ENCODE results near the gene NRARP.

Gene NRARP

GRCh38 chr9:137272241-137273094 is 29.6 kb downstream of the NRARP start:
- H3K9ac ChIP-seq (ENCODE audit: low read length) = no peak overlapping the region
- no peak overlapping the region; the same call in 1 of the 2 replicates for H3K27ac ChIP-seq (ENCODE audit: low read depth, low read length)
- H3K9me3 ChIP-seq (ENCODE audit: control insufficient read depth, insufficient read depth, low read depth, low read length) = no peaks in the 10 kb centered on the region
- peaks cover 48% of the 10 kb centered on the region for H3K36me3 ChIP-seq (ENCODE audit: control insufficient read depth, insufficient read depth, low read length)
- H3K4me3 ChIP-seq (ENCODE audit: low read depth, low read length) = no peak overlapping the region
- H3K27me3 ChIP-seq (ENCODE audit: control insufficient read depth, insufficient read depth, low read length) = no peaks in the 10 kb centered on the region
- H3K4me1 ChIP-seq (ENCODE audit: control insufficient read depth, insufficient read depth, low read length) = peaks cover 29% of the 10 kb centered on the region

GRCh38 chr9:137271696-137272076 is 30.4 kb downstream of the NRARP start:
- H3K9me3 ChIP-seq (ENCODE audit: control insufficient read depth, insufficient read depth, low read depth, low read length) = no peaks in the 10 kb centered on the region
- no peaks in the 10 kb centered on the region for H3K27me3 ChIP-seq (ENCODE audit: control insufficient read depth, insufficient read depth, low read length)
- H3K27ac ChIP-seq (ENCODE audit: low read depth, low read length) = no peak overlapping the region
- H3K36me3 ChIP-seq (ENCODE audit: control insufficient read depth, insufficient read depth, low read length) = peaks cover 55% of the 10 kb centered on the region
- no peak overlapping the region for H3K4me3 ChIP-seq (ENCODE audit: low read depth, low read length)
- H3K4me1 ChIP-seq (ENCODE audit: control insufficient read depth, insufficient read depth, low read length) = peaks cover 21% of the 10 kb centered on the region
- no peak overlapping the region for H3K9ac ChIP-seq (ENCODE audit: low read length)

- no peak overlapping the region for H3K9ac ChIP-seq (ENCODE audit: low read length)
- no peak overlapping the region for H3K4me3 ChIP-seq (ENCODE audit: low read depth, low read length)
- no peaks in the 10 kb centered on the region for H3K9me3 ChIP-seq (ENCODE audit: control insufficient read depth, insufficient read depth, low read depth, low read length)
- no peak overlapping the region for H3K27ac ChIP-seq (ENCODE audit: low read depth, low read length)
- H3K4me1 ChIP-seq (ENCODE audit: control insufficient read depth, insufficient read depth, low read length) = peaks cover 16% of the 10 kb centered on the region; the same call in 1 of the 2 replicates
- H3K27me3 ChIP-seq (ENCODE audit: control insufficient read depth, insufficient read depth, low read length) = no peaks in the 10 kb centered on the region
- peaks cover 61% of the 10 kb centered on the region for H3K36me3 ChIP-seq (ENCODE audit: control insufficient read depth, insufficient read depth, low read length)
Observed at GRCh38 chr9:137270929-137271695, 31.0 kb downstream of the NRARP start.

GRCh38 chr9:137269231-137269772 is 32.8 kb downstream of the NRARP start:
- Histone ChIP-seq H3K9ac (ENCODE audit: low read length) (no peak overlapping the region), H3K4me3 (ENCODE audit: low read depth, low read length) (no peak overlapping the region), H3K9me3 (ENCODE audit: control insufficient read depth, insufficient read depth, low read depth, low read length) (no peaks in the 10 kb centered on the region), H3K27ac (ENCODE audit: low read depth, low read length) (no peak overlapping the region), H3K4me1 (ENCODE audit: control insufficient read depth, insufficient read depth, low read length) (peaks cover 3% of the 10 kb centered on the region; the same call in 1 of the 2 replicates), H3K27me3 (ENCODE audit: control insufficient read depth, insufficient read depth, low read length) (no peaks in the 10 kb centered on the region), H3K36me3 (ENCODE audit: control insufficient read depth, insufficient read depth, low read length) (peaks cover 75% of the 10 kb centered on the region)

- no peak overlapping the region for H3K9ac ChIP-seq (ENCODE audit: low read length)
- H3K9me3 ChIP-seq (ENCODE audit: control insufficient read depth, insufficient read depth, low read depth, low read length) = no peaks in the 10 kb centered on the region
- no peak overlapping the region for H3K4me3 ChIP-seq (ENCODE audit: low read depth, low read length)
- H3K36me3 ChIP-seq (ENCODE audit: control insufficient read depth, insufficient read depth, low read length) = peaks cover 77% of the 10 kb centered on the region
- no peak overlapping the region for H3K27ac ChIP-seq (ENCODE audit: low read depth, low read length)
- H3K27me3 ChIP-seq (ENCODE audit: control insufficient read depth, insufficient read depth, low read length) = no peaks in the 10 kb centered on the region
- peaks cover 3% of the 10 kb centered on the region; the same call in 1 of the 2 replicates for H3K4me1 ChIP-seq (ENCODE audit: control insufficient read depth, insufficient read depth, low read length)
Observed at GRCh38 chr9:137268538-137269201, 33.4 kb downstream of the NRARP start.

- Histone ChIP-seq H3K4me1 (ENCODE audit: control insufficient read depth, insufficient read depth, low read length) (no peaks in the 10 kb centered on the region), H3K36me3 (ENCODE audit: control insufficient read depth, insufficient read depth, low read length) (peaks cover 78% of the 10 kb centered on the region), H3K27ac (ENCODE audit: low read depth, low read length) (no peak overlapping the region)
Observed at GRCh38 chr9:137267933-137268355, 34.1 kb downstream of the NRARP start.

GRCh38 chr9:137266585-137267453 is 35.3 kb downstream of the NRARP start:
- Histone ChIP-seq H3K36me3 (ENCODE audit: control insufficient read depth, insufficient read depth, low read length) (peaks cover 72% of the 10 kb centered on the region), H3K9me3 (ENCODE audit: control insufficient read depth, insufficient read depth, low read depth, low read length) (no peaks in the 10 kb centered on the region), H3K27ac (ENCODE audit: low read depth, low read length) (no peak overlapping the region), H3K4me1 (ENCODE audit: control insufficient read depth, insufficient read depth, low read length) (no peaks in the 10 kb centered on the region), H3K4me3 (ENCODE audit: low read depth, low read length) (no peak overlapping the region), H3K27me3 (ENCODE audit: control insufficient read depth, insufficient read depth, low read length) (no peaks in the 10 kb centered on the region), H3K9ac (ENCODE audit: low read length) (no peak overlapping the region)

More at GRCh38 chr9:137267933-137268355, 34.1 kb downstream of the NRARP start:
- H3K9me3 ChIP-seq (ENCODE audit: control insufficient read depth, insufficient read depth, low read depth, low read length) = no peaks in the 10 kb centered on the region
- H3K4me3 ChIP-seq (ENCODE audit: low read depth, low read length) = no peak overlapping the region
- no peaks in the 10 kb centered on the region for H3K27me3 ChIP-seq (ENCODE audit: control insufficient read depth, insufficient read depth, low read length)
- H3K9ac ChIP-seq (ENCODE audit: low read length) = no peak overlapping the region

- Histone ChIP-seq H3K4me1 (ENCODE audit: control insufficient read depth, insufficient read depth, low read length) (no peaks in the 10 kb centered on the region), H3K9me3 (ENCODE audit: control insufficient read depth, insufficient read depth, low read depth, low read length) (no peaks in the 10 kb centered on the region), H3K4me3 (ENCODE audit: low read depth, low read length) (no peak overlapping the region), H3K36me3 (ENCODE audit: control insufficient read depth, insufficient read depth, low read length) (peaks cover 69% of the 10 kb centered on the region), H3K9ac (ENCODE audit: low read length) (no peak overlapping the region), H3K27me3 (ENCODE audit: control insufficient read depth, insufficient read depth, low read length) (no peaks in the 10 kb centered on the region), H3K27ac (ENCODE audit: low read depth, low read length) (no peak overlapping the region)
Observed at GRCh38 chr9:137266162-137266527, 35.9 kb downstream of the NRARP start.

GRCh38 chr9:137265496-137266161 is 36.4 kb downstream of the NRARP start:
- H3K27ac ChIP-seq (ENCODE audit: low read depth, low read length) = no peak overlapping the region
- no peaks in the 10 kb centered on the region for H3K9me3 ChIP-seq (ENCODE audit: control insufficient read depth, insufficient read depth, low read depth, low read length)
- H3K36me3 ChIP-seq (ENCODE audit: control insufficient read depth, insufficient read depth, low read length) = peaks cover 66% of the 10 kb centered on the region
- H3K4me3 ChIP-seq (ENCODE audit: low read depth, low read length) = no peak overlapping the region
- H3K9ac ChIP-seq (ENCODE audit: low read length) = no peak overlapping the region
- no peaks in the 10 kb centered on the region for H3K4me1 ChIP-seq (ENCODE audit: control insufficient read depth, insufficient read depth, low read length)
- no peaks in the 10 kb centered on the region for H3K27me3 ChIP-seq (ENCODE audit: control insufficient read depth, insufficient read depth, low read length)

- Histone ChIP-seq H3K9ac (ENCODE audit: low read length) (no peak overlapping the region), H3K36me3 (ENCODE audit: control insufficient read depth, insufficient read depth, low read length) (peaks cover 59% of the 10 kb centered on the region), H3K4me1 (ENCODE audit: control insufficient read depth, insufficient read depth, low read length) (no peaks in the 10 kb centered on the region), H3K9me3 (ENCODE audit: control insufficient read depth, insufficient read depth, low read depth, low read length) (no peaks in the 10 kb centered on the region), H3K4me3 (ENCODE audit: low read depth, low read length) (no peak overlapping the region), H3K27me3 (ENCODE audit: control insufficient read depth, insufficient read depth, low read length) (no peaks in the 10 kb centered on the region), H3K27ac (ENCODE audit: low read depth, low read length) (no peak overlapping the region)
Observed at GRCh38 chr9:137264067-137264466, 38.0 kb downstream of the NRARP start.
